Measurements from ENCODE around the gene GPRIN1. TPM values are rescaled to one million over a fixed set of nuclear protein-coding genes. Genes with fewer than 3 reads are reported as not detected.
"Not testable (repeated sequence)": the region's sequence is repeated elsewhere in the genome, so short reads cannot be mapped to it uniquely, and the experiment has no call there.

Gene GPRIN1
- total RNA-seq, 4 donors from 2014 or later, result 1.6 to 9.7 (median 3.6) TPM

GRCh38 chr5:176553260-176554085, 56.5 kb downstream of the GPRIN1 start:
- WGBS, 2 donors (ENCODE audit: low coverage in 1 of 2), result 65 to 74% methylated on average over 7 to 18 of the region's 18 CpGs
- in situ Hi-C loops (cut with MboI; ENCODE audit: low pct_ligation_motif_present in 1 of 4, low pct_unique_long_range_greater_than_20kb in 1 of 4, low sequenced_read_pairs in 3 of 4), result no loop called here
- TF ChIP-seq POLR2A (IDR thresholded peaks at IDR 0.05) (no peak), POLR2AphosphoS5 (IDR thresholded peaks at IDR 0.05) (peak in 1 of 3 donors; percentile 46), CTCF (IDR thresholded peaks at IDR 0.05) (no peak), EP300 (IDR thresholded peaks at IDR 0.05; ENCODE audit: low read depth) (peak; percentile 31)
- H3K27me3 ChIP-seq, result no peaks in the 10 kb centered on the region
- no peak overlapping the region for H3K4me3 ChIP-seq
- intact Hi-C loops (cut with DNase I; ENCODE audit: low total_unique reads), result no loop called here
- peak overlapping the region in 1 of 4 donors; percentile 37 for H3K27ac ChIP-seq
- no peaks in the 10 kb centered on the region for H3K9me3 ChIP-seq
- peaks cover 2 to 27% (median 19%) of the 10 kb centered on the region in 4 donors for H3K4me1 ChIP-seq
- no peaks in the 10 kb centered on the region for H3K36me3 ChIP-seq
- DNase-seq, result peak; percentile 64

GRCh38 chr5:176552332-176552869, 57.6 kb downstream of the GPRIN1 start:
- Histone ChIP-seq H3K4me1 (peaks cover 7 to 38% (median 28%) of the 10 kb centered on the region in 4 donors), H3K9me3 (no peaks in the 10 kb centered on the region), H3K36me3 (no peaks in the 10 kb centered on the region), H3K27ac (peak overlapping the region in 2 of 4 donors; percentile 15 to 37), H3K4me3 (no peak overlapping the region), H3K27me3 (no peaks in the 10 kb centered on the region)
- TF ChIP-seq EP300 (IDR thresholded peaks at IDR 0.05; ENCODE audit: low read depth), result no peak
- no peak for TF ChIP-seq CTCF (IDR thresholded peaks at IDR 0.05)
- TF ChIP-seq POLR2AphosphoS5 (IDR thresholded peaks at IDR 0.05), result no peak
- no peak for TF ChIP-seq POLR2A (IDR thresholded peaks at IDR 0.05)
- intact Hi-C loops (cut with DNase I; ENCODE audit: low total_unique reads), result no loop called here
- no peak for DNase-seq
- WGBS, 2 donors (ENCODE audit: low coverage in 1 of 2), result 86% methylated on average over 11 of the region's 11 CpGs; no CpG with 5 or more reads in 1 of the 2 donors
- in situ Hi-C loops (cut with MboI; ENCODE audit: low pct_ligation_motif_present in 1 of 4, low pct_unique_long_range_greater_than_20kb in 1 of 4, low sequenced_read_pairs in 3 of 4), result no loop called here

GRCh38 chr5:176550937-176551336, 59.0 kb downstream of the GPRIN1 start:
- H3K27me3 ChIP-seq; H3K36me3 ChIP-seq; H3K27ac ChIP-seq; intact Hi-C loops (cut with DNase I; ENCODE audit: low total_unique reads); DNase-seq; H3K9me3 ChIP-seq; in situ Hi-C loops (cut with MboI; ENCODE audit: low pct_ligation_motif_present in 1 of 4, low pct_unique_long_range_greater_than_20kb in 1 of 4, low sequenced_read_pairs in 3 of 4): not testable (repeated sequence)
- H3K4me3 ChIP-seq, result peak overlapping the region in 1 of 4 donors; percentile 34
- peaks cover 7 to 47% (median 41%) of the 10 kb centered on the region in 4 donors for H3K4me1 ChIP-seq
- WGBS, 2 donors (ENCODE audit: low coverage in 1 of 2), result 83 to 86% methylated on average over 4 to 11 of the region's 11 CpGs

- H3K4me1 ChIP-seq, result peaks cover 7 to 49% (median 45%) of the 10 kb centered on the region in 4 donors
- H3K27ac ChIP-seq, result peak overlapping the region in 3 of 4 donors; percentile 96 to 97 (median 97)
- intact Hi-C loops (cut with DNase I; ENCODE audit: low total_unique reads), result no loop called here
- no peak for DNase-seq
- H3K27me3 ChIP-seq, result no peaks in the 10 kb centered on the region
- H3K9me3 ChIP-seq, result no peaks in the 10 kb centered on the region
- no peaks in the 10 kb centered on the region for H3K36me3 ChIP-seq
- no peak for TF ChIP-seq CTCF (IDR thresholded peaks at IDR 0.05)
- no peak for TF ChIP-seq POLR2A (IDR thresholded peaks at IDR 0.05)
- no peak for TF ChIP-seq POLR2AphosphoS5 (IDR thresholded peaks at IDR 0.05)
- TF ChIP-seq EP300 (IDR thresholded peaks at IDR 0.05; ENCODE audit: low read depth), result no peak
- H3K4me3 ChIP-seq, result peak overlapping the region in 1 of 4 donors; percentile 34
- in situ Hi-C loops (cut with MboI; ENCODE audit: low pct_ligation_motif_present in 1 of 4, low pct_unique_long_range_greater_than_20kb in 1 of 4, low sequenced_read_pairs in 3 of 4), result no loop called here
- WGBS, 2 donors (ENCODE audit: low coverage in 1 of 2), result 60 to 71% methylated on average over 1 to 16 of the region's 16 CpGs
These were observed 59.6 kb downstream of the GPRIN1 start for GRCh38 chr5:176550275-176550831.

Measured in transverse colon (tissue), 4 donors.